Stomach (tissue), 4 donors: ENCODE results near the gene STRN3.

Experiments used
- CTCF ChIP-seq, 7 experiments: fragments of 450-650 bp in 4 of 7; fragments of 200-600 bp in 3 of 7; sonication (generic) in 3 of 7; IDR thresholded peaks; one replicate each; pipeline ENCODE4 v1.5.1; 2016 to 2019; ENCODE audit warnings: antibody characterized with exemption in 7 of 7, control low read depth in 2 of 7, mild to moderate bottlenecking in 1 of 7
- EP300 ChIP-seq: sonication (generic); formaldehyde crosslinking; IDR thresholded peaks from one replicate; pipeline ENCODE4 v1.6.1; 2017; ENCODE audit warnings: antibody characterized with exemption
- POLR2A ChIP-seq, 4 donors: fragments of 450-650 bp; IDR thresholded peaks; one replicate each; pipeline ENCODE4 v1.6.1; 2016; ENCODE audit warnings: antibody characterized with exemption in 4 of 4, control low read depth in 2 of 4, mild to moderate bottlenecking in 1 of 4, moderate library complexity in 1 of 4

- no peak for TF ChIP-seq CTCF (IDR thresholded peaks at IDR 0.05)
- no peak for TF ChIP-seq EP300
- no peak for TF ChIP-seq POLR2A (IDR thresholded peaks at IDR 0.05)
Observed at GRCh38 chr14:30949651-30950050, 76.5 kb downstream of the STRN3 start.
